Measurements from ENCODE around the gene TMEM45B. TPM values are rescaled to one million over a fixed set of nuclear protein-coding genes. Genes with fewer than 3 reads are reported as not detected.
"Not testable (repeated sequence)": the region's sequence is repeated elsewhere in the genome, so short reads cannot be mapped to it uniquely, and the experiment has no call there.

Gene TMEM45B
- total RNA-seq, 4 donors from 2014 or later, result 0.11 to 0.66 TPM; not detected in 2

DNA sequence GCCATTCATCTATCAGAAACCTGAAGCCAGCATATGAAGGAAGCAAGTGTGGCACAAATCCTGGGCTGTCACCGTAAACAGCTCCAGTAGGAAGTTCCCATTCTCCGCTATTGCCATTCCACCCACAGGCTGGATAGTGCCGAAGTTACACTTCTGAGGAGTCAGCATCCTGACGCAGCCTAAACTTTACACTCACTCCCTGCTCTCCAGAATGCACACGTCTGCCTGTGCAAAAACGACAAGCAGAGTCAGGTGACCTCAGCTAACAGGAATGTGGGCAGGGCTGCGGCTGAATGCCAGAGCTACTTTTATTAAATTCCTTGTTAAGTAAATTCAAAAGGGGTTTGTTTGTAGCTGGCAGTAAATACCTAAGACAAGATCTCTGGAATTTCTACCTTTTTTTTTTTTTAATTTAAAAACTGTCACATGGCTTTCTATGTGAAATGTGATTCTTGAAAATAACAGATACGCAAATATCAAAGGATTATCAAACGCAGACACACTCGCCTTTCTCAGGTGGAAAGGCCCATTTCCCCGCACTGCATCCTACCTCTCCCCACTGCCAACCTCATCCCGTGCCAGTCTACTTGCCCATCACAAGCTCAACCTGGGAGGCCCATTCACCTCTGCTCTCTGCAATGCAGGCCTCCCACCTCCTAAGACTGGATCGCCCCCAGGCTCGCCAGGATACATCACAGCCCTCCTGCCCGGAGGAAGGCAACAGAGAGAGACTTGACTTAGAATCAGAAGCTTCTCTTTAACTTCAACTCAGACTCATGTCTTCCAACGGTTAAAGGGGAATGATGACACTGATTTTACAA is 46.3 kb downstream of the TMEM45B start:
- Histone ChIP-seq H3K4me3 (no peak overlapping the region), H3K36me3 (peaks cover 37 to 61% (median 51%) of the 10 kb centered on the region in 4 donors), H3K9me3 (no peaks in the 10 kb centered on the region), H3K27me3 (no peaks in the 10 kb centered on the region), H3K27ac (replicated peaks in 1 of 4) (peak overlapping the region; percentile 9 to 52 (median 40)), H3K4me1 (peaks cover 11 to 14% (median 13%) of the 10 kb centered on the region in 4 donors)
- intact Hi-C loops (cut with DNase I), result no loop called here
- no peak for TF ChIP-seq POLR2A (IDR thresholded peaks at IDR 0.05; ENCODE audit: low read depth)
- no peak for TF ChIP-seq EP300 (IDR thresholded peaks at IDR 0.05)
- no peak for TF ChIP-seq CTCF (IDR thresholded peaks at IDR 0.05)
- peak; percentile 35 to 41 for TF ChIP-seq POLR2AphosphoS5 (IDR thresholded peaks at IDR 0.05)
- 54% methylated on average over 16 of the region's 16 CpGs for WGBS
- DNase-seq (ENCODE audit: extremely low spot score), result no peak

- no peak for TF ChIP-seq POLR2AphosphoS5 (IDR thresholded peaks at IDR 0.05)
- no peak for TF ChIP-seq POLR2A (IDR thresholded peaks at IDR 0.05; ENCODE audit: low read depth)
- no peak for TF ChIP-seq EP300 (IDR thresholded peaks at IDR 0.05)
- TF ChIP-seq CTCF (IDR thresholded peaks at IDR 0.05), result no peak
- H3K27ac ChIP-seq (replicated peaks in 1 of 4), result no peak overlapping the region
- 98% methylated on average over 5 of the region's 5 CpGs for WGBS
- no peak for DNase-seq (ENCODE audit: extremely low spot score)
- no peaks in the 10 kb centered on the region for H3K27me3 ChIP-seq
- no peak overlapping the region for H3K4me3 ChIP-seq
- no peaks in the 10 kb centered on the region for H3K9me3 ChIP-seq
- intact Hi-C loops (cut with DNase I), result no loop called here
- peaks cover 51 to 79% (median 73%) of the 10 kb centered on the region in 4 donors for H3K36me3 ChIP-seq
- peaks cover 11 to 14% (median 13%) of the 10 kb centered on the region in 4 donors for H3K4me1 ChIP-seq
These were observed 49.2 kb downstream of the TMEM45B start for GRCh38 chr11:129864811-129865210.

DNA sequence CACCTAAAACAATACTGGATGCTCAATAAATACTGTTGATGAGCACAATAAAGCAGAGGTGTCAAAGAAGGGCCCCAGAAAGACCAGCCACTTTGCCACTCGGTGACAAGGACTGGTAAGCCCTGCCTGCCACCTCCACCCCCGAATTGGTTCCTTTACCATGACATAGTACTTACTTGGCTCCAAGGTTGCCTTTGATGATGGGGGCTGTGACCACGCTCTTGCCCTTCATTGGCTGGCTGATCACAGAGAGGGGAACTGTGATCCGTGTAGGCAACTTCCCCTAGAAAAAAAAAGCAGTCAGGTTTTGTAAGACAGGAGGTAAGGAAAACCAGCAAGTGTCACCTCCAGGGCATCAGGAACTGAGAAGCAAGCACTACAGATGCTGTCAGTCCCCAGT is 50.1 kb downstream of the TMEM45B start:
- Histone ChIP-seq H3K4me1 (peaks cover 11 to 14% (median 13%) of the 10 kb centered on the region in 4 donors), H3K9me3 (no peaks in the 10 kb centered on the region), H3K36me3 (peaks cover 59 to 79% (median 75%) of the 10 kb centered on the region in 4 donors), H3K27ac (replicated peaks in 1 of 4) (no peak overlapping the region), H3K27me3 (no peaks in the 10 kb centered on the region), H3K4me3 (no peak overlapping the region)
- no peak for DNase-seq (ENCODE audit: extremely low spot score)
- no peak for TF ChIP-seq EP300 (IDR thresholded peaks at IDR 0.05)
- TF ChIP-seq POLR2A (IDR thresholded peaks at IDR 0.05; ENCODE audit: low read depth), result no peak
- TF ChIP-seq POLR2AphosphoS5 (IDR thresholded peaks at IDR 0.05), result no peak
- TF ChIP-seq CTCF (IDR thresholded peaks at IDR 0.05), result no peak
- 78% methylated on average over 4 of the region's 4 CpGs for WGBS
- intact Hi-C loops (cut with DNase I), result no loop called here

- Histone ChIP-seq H3K4me3 (no peak overlapping the region), H3K27me3 (no peaks in the 10 kb centered on the region), H3K4me1 (peaks cover 10 to 12% (median 12%) of the 10 kb centered on the region in 4 donors), H3K36me3 (peaks cover 65 to 84% (median 79%) of the 10 kb centered on the region in 4 donors), H3K27ac (replicated peaks in 1 of 4) (no peak overlapping the region), H3K9me3 (no peaks in the 10 kb centered on the region)
- WGBS, result 89% methylated on average over 3 of the region's 3 CpGs
- DNase-seq (ENCODE audit: extremely low spot score), result no peak
- intact Hi-C loops (cut with DNase I), result no loop called here
- no peak for TF ChIP-seq EP300 (IDR thresholded peaks at IDR 0.05)
- TF ChIP-seq CTCF (IDR thresholded peaks at IDR 0.05), result no peak
- TF ChIP-seq POLR2A (IDR thresholded peaks at IDR 0.05; ENCODE audit: low read depth), result no peak
- no peak for TF ChIP-seq POLR2AphosphoS5 (IDR thresholded peaks at IDR 0.05)
These were observed 50.7 kb downstream of the TMEM45B start for GRCh38 chr11:129866311-129866710.

DNA sequence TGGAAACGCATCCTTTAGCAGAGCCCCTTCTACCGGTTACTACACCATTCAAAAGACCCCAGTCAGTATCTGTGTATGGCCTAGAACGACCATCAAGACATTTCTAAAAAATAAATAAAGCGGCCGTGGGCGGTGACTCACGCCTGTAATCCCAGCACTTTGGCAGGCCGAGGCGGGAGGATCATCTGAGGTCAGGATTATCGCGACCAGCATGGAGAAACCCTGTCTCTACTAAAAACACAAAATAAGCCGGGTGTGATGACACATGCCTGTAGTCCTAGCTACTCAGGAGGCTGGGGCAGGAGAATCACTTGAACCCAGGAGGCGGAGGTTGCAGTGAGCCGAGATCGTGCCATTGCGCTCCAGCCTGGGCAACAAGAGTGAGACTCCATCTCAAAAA is 53.0 kb downstream of the TMEM45B start:
- H3K36me3 ChIP-seq, result peaks cover 81 to 100% (median 95%) of the 10 kb centered on the region in 4 donors
- DNase-seq (ENCODE audit: extremely low spot score); H3K27me3 ChIP-seq; H3K4me3 ChIP-seq; H3K27ac ChIP-seq (replicated peaks in 1 of 4); H3K4me1 ChIP-seq; intact Hi-C loops (cut with DNase I); H3K9me3 ChIP-seq: not testable (repeated sequence)
- WGBS, result 90% methylated on average over 16 of the region's 16 CpGs

Measured in esophagus muscularis mucosa (tissue), 4 donors.